ENCODE results near the gene CFAP20. TPM values are rescaled to one million over a fixed set of nuclear protein-coding genes. Genes with fewer than 3 reads are reported as not detected.

CFAP20 gene
- 10 to 100 TPM; 34.8 to 90.2 (median 57.7) TPM for total RNA-seq

- DNase-seq, result peak; percentile 100
- Histone ChIP-seq H3K4me1 (peaks cover 28% of the 10 kb centered on the region in 2 donors), H3K9me3 (no peaks in the 10 kb centered on the region), H3K36me3 (no peaks in the 10 kb centered on the region), H3K27ac (peak within 1 kb of the TSS; percentile 80 to 92 (median 87)), H3K27me3 (no peaks in the 10 kb centered on the region), H3K4me3 (replicated peaks in 1 of 3) (peak within 1 kb of the TSS; percentile 97)
- intact Hi-C loops (cut with DNase I), result no loop called here
- 3 to 8% methylated on average over 19 to 55 of the region's 70 CpGs for WGBS, 2 donors
- TF ChIP-seq POLR2A (IDR thresholded peaks at IDR 0.05), result peak; percentile 63 to 97
- peak in 1 of 6 experiments; percentile 5 for TF ChIP-seq CTCF (IDR thresholded peaks at IDR 0.05)
These were observed at the start of gene CFAP20 for GRCh38 chr16:58129097-58129936. TSS of gene CFAP20 (minus strand) at chr16:58129381. CDS start at chr16:58129115, 266 bp downstream.

- 93% methylated on average over 1 of the region's 1 CpG for whole genome bisulfite sequencing, 2 donors
- no peaks in the 10 kb centered on the region for H3K27me3 ChIP-seq
- no peaks in the 10 kb centered on the region for H3K4me1 ChIP-seq
- TF ChIP-seq CTCF (IDR thresholded peaks at IDR 0.05) (no peak), POLR2A (IDR thresholded peaks at IDR 0.05) (no peak)
- no peak overlapping the region for H3K4me3 ChIP-seq (replicated peaks in 1 of 3)
- no peak for DNase-seq
- intact Hi-C loops (cut with DNase I), result no loop called here
- H3K36me3 ChIP-seq, result peaks cover 11 to 23% of the 10 kb centered on the region in 2 donors
- no peaks in the 10 kb centered on the region for H3K9me3 ChIP-seq
- no peak overlapping the region for H3K27ac ChIP-seq
These were observed 48.2 kb upstream of the CFAP20 start for GRCh38 chr16:58177353-58177710.

GRCh38 chr16:58176608-58177352 is 47.6 kb upstream of the CFAP20 start:
- TF ChIP-seq CTCF (IDR thresholded peaks at IDR 0.05), result no peak
- no peak for TF ChIP-seq POLR2A (IDR thresholded peaks at IDR 0.05)
- intact Hi-C loops (cut with DNase I), result no loop called here
- no peak overlapping the region for H3K4me3 ChIP-seq (replicated peaks in 1 of 3)
- peaks cover 11 to 23% of the 10 kb centered on the region in 2 donors for H3K36me3 ChIP-seq
- DNase-seq, result no peak
- H3K9me3 ChIP-seq, result no peaks in the 10 kb centered on the region
- no peak overlapping the region for H3K27ac ChIP-seq
- 91 to 97% methylated on average over 5 of the region's 5 CpGs for WGBS, 2 donors
- no peaks in the 10 kb centered on the region for H3K4me1 ChIP-seq
- H3K27me3 ChIP-seq, result no peaks in the 10 kb centered on the region

GRCh38 chr16:58170223-58170622 is 41.0 kb upstream of the CFAP20 start:
- no peak for DNase-seq
- H3K36me3 ChIP-seq, result peaks cover 35 to 43% of the 10 kb centered on the region in 2 donors
- no peaks in the 10 kb centered on the region for H3K4me1 ChIP-seq
- intact Hi-C loops (cut with DNase I), result no loop called here
- H3K27ac ChIP-seq, result no peak overlapping the region
- WGBS, 2 donors, result 97 to 98% methylated on average over 2 of the region's 2 CpGs
- no peak overlapping the region for H3K4me3 ChIP-seq (replicated peaks in 1 of 3)
- no peaks in the 10 kb centered on the region for H3K9me3 ChIP-seq
- TF ChIP-seq CTCF (IDR thresholded peaks at IDR 0.05) (no peak), POLR2A (IDR thresholded peaks at IDR 0.05) (no peak)
- no peaks in the 10 kb centered on the region for H3K27me3 ChIP-seq

GRCh38 chr16:58160855-58161254 is 31.7 kb upstream of the CFAP20 start:
- no peak for TF ChIP-seq CTCF (IDR thresholded peaks at IDR 0.05)
- no peak for TF ChIP-seq POLR2A (IDR thresholded peaks at IDR 0.05)
- 54 to 80% methylated on average over 3 of the region's 3 CpGs for WGBS, 2 donors
- Histone ChIP-seq H3K9me3 (no peaks in the 10 kb centered on the region), H3K36me3 (peaks cover 42 to 60% of the 10 kb centered on the region in 2 donors), H3K4me1 (no peaks in the 10 kb centered on the region), H3K4me3 (replicated peaks in 1 of 3) (no peak overlapping the region), H3K27ac (no peak overlapping the region), H3K27me3 (no peaks in the 10 kb centered on the region)
- no peak for DNase-seq
- intact Hi-C loops (cut with DNase I), result no loop called here
